Neural cell (in vitro differentiated cells): Measurements from ENCODE around the gene ZNF346. TPM values are rescaled to one million over a fixed set of nuclear protein-coding genes. Genes with fewer than 3 reads are reported as not detected.

Experiments used
- H2AFZ ChIP-seq: fragments of 200-600, 300-800 bp; sonication (generic), shearing (Covaris generic); 2 replicates; pipeline ENCODE4 v1.6.0; 2014; ENCODE audit warnings: low read depth, mild to moderate bottlenecking, antibody characterized with exemption, low read length, moderate library complexity
- H3F3A ChIP-seq: fragments of 200-600 bp; shearing (Covaris generic); 2 replicates; pipeline ENCODE4 v1.6.1; 2016; ENCODE audit warnings: mild to moderate bottlenecking, moderate library complexity, mixed read lengths, antibody characterized with exemption, low read length; ENCODE audit not compliant: insufficient read depth, poor library complexity, severe bottlenecking
- H3K27ac ChIP-seq: fragments of 200-600, 300-800 bp; sonication (generic), shearing (Covaris generic); 2 replicates; pipeline ENCODE4 v1.5.1; 2014; ENCODE audit warnings: mild to moderate bottlenecking, low read length, moderate library complexity
- H3K27me3 ChIP-seq: fragments of 300-800, 200-600 bp; sonication (generic), shearing (Covaris generic); 2 replicates; pipeline ENCODE4 v1.6.0; 2014; ENCODE audit warnings: mild to moderate bottlenecking, low read depth, low read length, moderate library complexity; ENCODE audit not compliant: insufficient read depth
- H3K36me3 ChIP-seq: fragments of 300-800, 200-600 bp; sonication (generic), shearing (Covaris generic); 2 replicates; pipeline ENCODE4 v1.5.1; 2014; ENCODE audit warnings: mild to moderate bottlenecking, antibody characterized with exemption, low read length, moderate library complexity; ENCODE audit not compliant: insufficient read depth
- H3K4me2 ChIP-seq: fragments of 300-800, 200-600 bp; sonication (generic), shearing (Covaris generic); 2 replicates; pipeline ENCODE4 v1.6.0; 2014; ENCODE audit warnings: mild to moderate bottlenecking, low read length
- H3K4me3 ChIP-seq: fragments of 300-800, 200-600 bp; sonication (generic), shearing (Covaris generic); 2 replicates; pipeline ENCODE4 v1.5.1; 2014; ENCODE audit warnings: mild to moderate bottlenecking, low read length, moderate library complexity
- H3K79me2 ChIP-seq: fragments of 200-600 bp; shearing (Covaris generic); replicated peaks from 2 replicates; pipeline ENCODE4 v1.6.0; 2014; ENCODE audit warnings: mild to moderate bottlenecking, low read length, moderate library complexity; ENCODE audit not compliant: insufficient read depth
- H3K9ac ChIP-seq: fragments of 300-800, 200-600 bp; sonication (generic), shearing (Covaris generic); 2 replicates; pipeline ENCODE4 v1.6.1; 2016; ENCODE audit warnings: mild to moderate bottlenecking, low read length, mixed read lengths
- H3K9me2 ChIP-seq: fragments of 200-600 bp; shearing (Covaris generic); 2 replicates; pipeline ENCODE4 v1.6.1; 2016; ENCODE audit warnings: mild to moderate bottlenecking, low read length, mixed read lengths; ENCODE audit not compliant: insufficient read depth
- H3K9me3 ChIP-seq: fragments of 200-600, 300-800 bp; sonication (generic), shearing (Covaris generic); 2 replicates; pipeline ENCODE4 v1.6.1; 2016; ENCODE audit warnings: mild to moderate bottlenecking, mixed run types, low read length, moderate library complexity, mixed read lengths
- H4K20me1 ChIP-seq: fragments of 200-600 bp; shearing (Covaris generic); 2 replicates; pipeline ENCODE4 v1.6.1; 2016; ENCODE audit warnings: mild to moderate bottlenecking, mixed run types; ENCODE audit not compliant: insufficient read depth
- CTCF ChIP-seq: fragments of 450-650 bp; IDR thresholded peaks from 2 replicates; pipeline ENCODE4 v1.5.1; 2014; ENCODE audit warnings: antibody characterized with exemption, mild to moderate bottlenecking, moderate library complexity; ENCODE audit not compliant: poor library complexity, severe bottlenecking
- EP300 ChIP-seq: fragments of 450-650 bp; conservative IDR thresholded peaks from 2 replicates; pipeline ENCODE4 v1.6.1; 2014; ENCODE audit warnings: antibody characterized with exemption, mild to moderate bottlenecking, moderate library complexity; ENCODE audit not compliant: poor library complexity, severe bottlenecking
- EZH2 ChIP-seq: fragments of 200-600, 300-800 bp; shearing (Covaris generic), sonication (generic); IDR thresholded peaks from 2 replicates; pipeline ENCODE4 v1.6.1; 2014; ENCODE audit warnings: antibody characterized with exemption, low read length, borderline replicate concordance, mild to moderate bottlenecking; ENCODE audit not compliant: insufficient read depth, poor library complexity, severe bottlenecking
- MXI1 ChIP-seq: fragments of 450-650 bp; conservative IDR thresholded peaks from 2 replicates; pipeline ENCODE4 v1.6.1; 2014; ENCODE audit warnings: antibody characterized with exemption, mild to moderate bottlenecking; ENCODE audit not compliant: poor library complexity, severe bottlenecking
- POLR2AphosphoS5 ChIP-seq: IDR thresholded peaks from 2 replicates; pipeline ENCODE4 v1.6.1; 2012
- RAD21 ChIP-seq: fragments of 450-650 bp; conservative IDR thresholded peaks from 2 replicates; pipeline ENCODE4 v1.6.1; 2014; ENCODE audit warnings: antibody characterized with exemption, mild to moderate bottlenecking, moderate library complexity
- REST ChIP-seq: IDR thresholded peaks from 2 replicates; pipeline ENCODE4 v1.6.1; 2012; ENCODE audit warnings: borderline replicate concordance
- SMC3 ChIP-seq: fragments of 450-650 bp; conservative IDR thresholded peaks from 2 replicates; pipeline ENCODE4 v1.6.1; 2014; ENCODE audit warnings: antibody characterized with exemption, mild to moderate bottlenecking, moderate library complexity; ENCODE audit not compliant: poor library complexity
- TAF1 ChIP-seq: IDR thresholded peaks from 2 replicates; pipeline ENCODE4 v1.6.1; 2012; ENCODE audit warnings: low read depth
- polyA plus RNA-seq: library from polyadenylated mRNA; depleted of rRNA; stranded (reverse); fragments of >200 nt; gene quantifications from 2 replicates; pipeline ENCODE4 v1.2.3, GENCODE V29; 2014

Gene ZNF346
- polyA plus RNA-seq, 1 donor from 2014 or later: 40.1 TPM

- no peak overlapping the region for H3K27ac ChIP-seq
- H3K36me3 ChIP-seq: no peaks in the 10 kb centered on the region
- H4K20me1 ChIP-seq: no peaks in the 10 kb centered on the region
- peaks cover 65% of the 10 kb centered on the region for H3K79me2 ChIP-seq
- peaks cover 4% of the 10 kb centered on the region for H3F3A ChIP-seq
- H3K4me2 ChIP-seq: peak overlapping the region; percentile 14
- TF ChIP-seq RAD21: no peak
- TF ChIP-seq POLR2AphosphoS5: no peak
- no peak for TF ChIP-seq EP300
- no peak for TF ChIP-seq SMC3
- TF ChIP-seq CTCF: no peak
- no peak for TF ChIP-seq TAF1
- no peak for TF ChIP-seq EZH2
- H3K9me3 ChIP-seq: no peaks in the 10 kb centered on the region
- H3K9ac ChIP-seq: no peak overlapping the region
- H3K4me3 ChIP-seq: peak overlapping the region; percentile 95
- no peaks in the 10 kb centered on the region for H3K9me2 ChIP-seq
- H2AFZ ChIP-seq: no peak overlapping the region
- H3K27me3 ChIP-seq: no peaks in the 10 kb centered on the region
Observed at GRCh38 chr5:177003649-177004048, 18.8 kb upstream of the ZNF346 start.

- Histone ChIP-seq H3K4me2 (peak overlapping the region; percentile 82), H3K9me3 (no peaks in the 10 kb centered on the region), H3K27ac (no peak overlapping the region), H3K36me3 (no peaks in the 10 kb centered on the region), H3F3A (peaks cover 4% of the 10 kb centered on the region), H3K79me2 (peaks cover 52% of the 10 kb centered on the region), H3K27me3 (no peaks in the 10 kb centered on the region), H4K20me1 (no peaks in the 10 kb centered on the region), H2AFZ (no peak overlapping the region), H3K4me3 (peak overlapping the region; percentile 95), H3K9ac (peak overlapping the region; percentile 96), H3K9me2 (no peaks in the 10 kb centered on the region)
- no peak for TF ChIP-seq REST
- TF ChIP-seq TAF1: no peak
- no peak for TF ChIP-seq EZH2
Observed at GRCh38 chr5:177004961-177005360, 17.5 kb upstream of the ZNF346 start.

GRCh38 chr5:177005619-177006264 is 16.8 kb upstream of the ZNF346 start:
- no peaks in the 10 kb centered on the region for H3K9me2 ChIP-seq
- H3K27ac ChIP-seq: peak overlapping the region; percentile 94
- peaks cover 4% of the 10 kb centered on the region for H3F3A ChIP-seq
- peak overlapping the region; percentile 78 for H2AFZ ChIP-seq
- no peaks in the 10 kb centered on the region for H3K27me3 ChIP-seq
- peak overlapping the region; percentile 82 for H3K4me2 ChIP-seq
- peak overlapping the region; percentile 95 for H3K4me3 ChIP-seq
- no peaks in the 10 kb centered on the region for H4K20me1 ChIP-seq
- H3K9ac ChIP-seq: peak overlapping the region; percentile 96
- H3K79me2 ChIP-seq: peaks cover 47% of the 10 kb centered on the region
- no peaks in the 10 kb centered on the region for H3K36me3 ChIP-seq
- TF ChIP-seq CTCF (peak; percentile 79), SMC3 (peak; percentile 17), EP300 (no peak), MXI1 (peak; percentile 14), RAD21 (no peak)
- no peaks in the 10 kb centered on the region for H3K9me3 ChIP-seq
